K562 (cell line): ENCODE measurements around the gene SDHC. TPM values are rescaled to one million over a fixed set of nuclear protein-coding genes. Genes with fewer than 3 reads are reported as not detected.

ENCODE experiments used
- CREB5 ChIP-seq: fragments of 250-450 bp; sonication (Bioruptor Pico); IDR thresholded peaks from 2 replicates; pipeline ENCODE4 v1.5.0; 2020; ENCODE audit warnings: mild to moderate bottlenecking
- EP400 ChIP-seq: fragments of 450-650 bp; IDR thresholded peaks from 2 replicates; pipeline ENCODE4 v1.6.1; 2017; ENCODE audit warnings: antibody characterized with exemption, mild to moderate bottlenecking, moderate library complexity
- FOXM1 ChIP-seq, 2 experiments: fragments of 450-650 bp in 1 of 2; sonication (generic) in 1 of 2; formaldehyde crosslinking in 1 of 2; IDR thresholded peaks; 2 replicates each; pipeline versions ENCODE4 v1.6.1 to v1.9.0; 2017 to 2022; ENCODE audit warnings: low read depth in 2 of 2, mild to moderate bottlenecking in 2 of 2, missing genetic modification reagents in 1 of 2, moderate library complexity in 1 of 2
- FOXP1 ChIP-seq: sonication (generic); formaldehyde crosslinking; IDR thresholded peaks from 2 replicates; pipeline ENCODE4 v1.8.0; 2022; ENCODE audit warnings: mild to moderate bottlenecking, missing genetic modification reagents
- GMEB1 ChIP-seq: fragments of 250-450 bp; sonication (Bioruptor Pico); IDR thresholded peaks from 2 replicates; pipeline ENCODE4 v1.4.0; 2020; ENCODE audit warnings: mild to moderate bottlenecking
- IFI16 ChIP-seq: fragments of 250-450 bp; sonication (Bioruptor Pico); IDR thresholded peaks from 2 replicates; pipeline ENCODE4 v2.1.2; 2022; ENCODE audit warnings: mild to moderate bottlenecking, inconsistent platforms
- KDM1A ChIP-seq, 2 experiments: fragments of 450-650 bp; IDR thresholded peaks; 2 replicates each; pipeline ENCODE4 v1.6.1; 2016; ENCODE audit warnings: mild to moderate bottlenecking in 2 of 2
- PBX2 ChIP-seq, 2 experiments: IDR thresholded peaks in 1 of 2; conservative IDR thresholded peaks in 1 of 2; 2 replicates each; pipeline ENCODE4 v1.6.1; 2016; ENCODE audit warnings: low read depth in 2 of 2, mild to moderate bottlenecking in 1 of 2, missing compliant biosample characterization in 1 of 2, missing genetic modification characterization in 1 of 2, moderate library complexity in 1 of 2
- SAFB ChIP-seq: fragments of 200-400 bp; formaldehyde crosslinking; IDR thresholded peaks from 2 replicates; pipeline ENCODE4 v1.6.1; 2017; ENCODE audit warnings: low read depth, low read length, borderline replicate concordance
- ZBTB49 ChIP-seq: sonication (generic); formaldehyde crosslinking; IDR thresholded peaks from 2 replicates; pipeline ENCODE4 v1.8.0; 2022; ENCODE audit warnings: missing genetic modification reagents, mild to moderate bottlenecking, borderline replicate concordance
- ZMIZ1 ChIP-seq, 2 experiments: fragments of 150-350 bp in 1 of 2; IDR thresholded peaks; 2 replicates each; pipeline ENCODE4 v1.6.1; 2012 to 2016; ENCODE audit warnings: low read depth in 2 of 2, low read length in 2 of 2, mild to moderate bottlenecking in 1 of 2, moderate library complexity in 1 of 2
- ZNF184 ChIP-seq: sonication (generic); formaldehyde crosslinking; IDR thresholded peaks from 2 replicates; pipeline ENCODE4 v1.5.0; 2020; ENCODE audit warnings: missing genetic modification reagents
- ZNF507 ChIP-seq: conservative IDR thresholded peaks from 2 replicates; pipeline ENCODE4 v1.6.1; 2017; ENCODE audit warnings: missing genetic modification characterization, missing compliant biosample characterization
- polyA plus RNA-seq, 8 experiments: library from polyadenylated mRNA; depleted of rRNA in 4 of 8; stranded (reverse) in 5 of 8; unstranded in 3 of 8; fragments of >200 nt; fragmentation: Nextera tagmentation in 2 of 8; fragmentation: Illumina TruSeq in 1 of 8; extraction: Ambion mirVana in 2 of 8; extraction: Trizol in 1 of 8; gene quantifications; 2 replicates each; pipeline versions ENCODE4 v1.2.1 to v1.2.3, GENCODE V29; 2011 to 2014; ENCODE audit warnings: inconsistent platforms in 1 of 8, missing spikeins in 1 of 8
- total RNA-seq, 7 experiments: library from RNA; depleted of rRNA in 6 of 7; stranded (reverse); fragments of >200 nt in 6 of 7; fragmentation: Illumina TruSeq in 2 of 7; extraction: Trizol in 2 of 7; gene quantifications; 2 replicates each; pipeline versions ENCODE4 v1.2.1 to v1.2.3, GENCODE V29; 2011 to 2021; ENCODE audit warnings: low replicate concordance in 1 of 7

The SDHC gene
- total and polyA plus RNA-seq, 9 of the 15 experiments (the other 6 are each of a cell fraction or from before 2014, with no cell fraction given): 7.7 to 309 (median 174) TPM

GRCh38 chr1:161399257-161399998 is 85.2 kb downstream of the SDHC start (continued):
- no peak for TF ChIP-seq ZMIZ1 (IDR thresholded peaks at IDR 0.05; ENCODE audit: low read depth in 2 of 2, low read length in 2 of 2)
- no peak for TF ChIP-seq IFI16 (CRISPR knock-in tag)
- no peak for TF ChIP-seq KDM1A (IDR thresholded peaks at IDR 0.05)
- no peak for TF ChIP-seq FOXM1 (IDR thresholded peaks at IDR 0.05; ENCODE audit: low read depth)
- no peak for TF ChIP-seq FOXM1 (CRISPR knock-in tag; IDR thresholded peaks at IDR 0.05; ENCODE audit: low read depth)
- no peak for TF ChIP-seq ZBTB49 (CRISPR knock-in tag)
- TF ChIP-seq PBX2 (CRISPR knock-in tag; IDR thresholded peaks at IDR 0.05; ENCODE audit: low read depth): no peak
- TF ChIP-seq PBX2 (tag; conservative IDR thresholded peaks at IDR 0.05; ENCODE audit: low read depth): no peak; the same call in 1 of the 2 replicates
- TF ChIP-seq SAFB: peak; percentile 69; the same call in 1 of the 2 replicates
- TF ChIP-seq FOXP1 (CRISPR knock-in tag): peak; percentile 92
- TF ChIP-seq CREB5 (CRISPR knock-in tag): no peak
- TF ChIP-seq GMEB1 (CRISPR knock-in tag): peak; percentile 29; the same call in 1 of the 2 replicates
- no peak for TF ChIP-seq ZNF184
- peak; percentile 81 for TF ChIP-seq EP400
- TF ChIP-seq ZNF507 (tag): no peak
